Measurements from ENCODE around the gene RPL39L. TPM values are rescaled to one million over a fixed set of nuclear protein-coding genes. Genes with fewer than 3 reads are reported as not detected.

The RPL39L gene
- total and polyA plus RNA-seq, 10 of the 15 experiments (the other 5 are each of a cell fraction or from before 2014, with no cell fraction given) = 12.5 to 67.8 (median 31.3) TPM

- Histone ChIP-seq H3K27ac (ENCODE audit: control insufficient read depth, insufficient read depth) (no peak overlapping the region), H3K27me3 (replicated peaks in 1 of 2; ENCODE audit: control insufficient read depth in 2 of 2, insufficient read depth in 2 of 2, low read length in 1 of 2) (no peaks in the 10 kb centered on the region), H3K4me3 (no peak overlapping the region), H3K9me3 (replicated peaks; ENCODE audit: control insufficient read depth, insufficient read depth, low read length) (no peaks in the 10 kb centered on the region; the same call in 2 of the 3 replicates), H3K36me3 (ENCODE audit: control insufficient read depth in 2 of 2, insufficient read depth in 2 of 2, low read length in 1 of 2) (no peaks in the 10 kb centered on the region), H3K4me2 (ENCODE audit: control insufficient read depth, insufficient read depth) (no peak overlapping the region), H2AFZ (ENCODE audit: control insufficient read depth, low read depth, low read length) (no peak overlapping the region), H3K9ac (ENCODE audit: control insufficient read depth, insufficient read depth, low read length) (no peak overlapping the region), H4K20me1 (ENCODE audit: control insufficient read depth, insufficient read depth) (no peaks in the 10 kb centered on the region), H3K4me1 (ENCODE audit: control insufficient read depth, insufficient read depth, low read length) (peaks cover 8% of the 10 kb centered on the region), H3K79me2 (ENCODE audit: control insufficient read depth, insufficient read depth, low read length) (no peaks in the 10 kb centered on the region)
- ChIA-PET SMC1A (ENCODE audit: uncharacterized antibody, unreplicated experiment) (interaction anchor here (1.0 kb wide), 1 partner anchor 19 kb away, joined by 3 read pairs; no protein-coding TSS in a partner anchor), POLR2A (no interaction called here), RAD21 (ENCODE audit: unreplicated experiment) (no interaction called here), CTCF (no interaction called here)
- WGBS (ENCODE audit: insufficient coverage, insufficient replicate concordance, low lambda C conversion rate, missing lambda C conversion rate) = 74% methylated on average over 4 of the region's 6 CpGs
- DNase-seq (ENCODE audit: low read depth, low spot score) (no peak), ATAC-seq (no peak), FAIRE-seq (no peak)
- TF ChIP-seq, protein P1, sequence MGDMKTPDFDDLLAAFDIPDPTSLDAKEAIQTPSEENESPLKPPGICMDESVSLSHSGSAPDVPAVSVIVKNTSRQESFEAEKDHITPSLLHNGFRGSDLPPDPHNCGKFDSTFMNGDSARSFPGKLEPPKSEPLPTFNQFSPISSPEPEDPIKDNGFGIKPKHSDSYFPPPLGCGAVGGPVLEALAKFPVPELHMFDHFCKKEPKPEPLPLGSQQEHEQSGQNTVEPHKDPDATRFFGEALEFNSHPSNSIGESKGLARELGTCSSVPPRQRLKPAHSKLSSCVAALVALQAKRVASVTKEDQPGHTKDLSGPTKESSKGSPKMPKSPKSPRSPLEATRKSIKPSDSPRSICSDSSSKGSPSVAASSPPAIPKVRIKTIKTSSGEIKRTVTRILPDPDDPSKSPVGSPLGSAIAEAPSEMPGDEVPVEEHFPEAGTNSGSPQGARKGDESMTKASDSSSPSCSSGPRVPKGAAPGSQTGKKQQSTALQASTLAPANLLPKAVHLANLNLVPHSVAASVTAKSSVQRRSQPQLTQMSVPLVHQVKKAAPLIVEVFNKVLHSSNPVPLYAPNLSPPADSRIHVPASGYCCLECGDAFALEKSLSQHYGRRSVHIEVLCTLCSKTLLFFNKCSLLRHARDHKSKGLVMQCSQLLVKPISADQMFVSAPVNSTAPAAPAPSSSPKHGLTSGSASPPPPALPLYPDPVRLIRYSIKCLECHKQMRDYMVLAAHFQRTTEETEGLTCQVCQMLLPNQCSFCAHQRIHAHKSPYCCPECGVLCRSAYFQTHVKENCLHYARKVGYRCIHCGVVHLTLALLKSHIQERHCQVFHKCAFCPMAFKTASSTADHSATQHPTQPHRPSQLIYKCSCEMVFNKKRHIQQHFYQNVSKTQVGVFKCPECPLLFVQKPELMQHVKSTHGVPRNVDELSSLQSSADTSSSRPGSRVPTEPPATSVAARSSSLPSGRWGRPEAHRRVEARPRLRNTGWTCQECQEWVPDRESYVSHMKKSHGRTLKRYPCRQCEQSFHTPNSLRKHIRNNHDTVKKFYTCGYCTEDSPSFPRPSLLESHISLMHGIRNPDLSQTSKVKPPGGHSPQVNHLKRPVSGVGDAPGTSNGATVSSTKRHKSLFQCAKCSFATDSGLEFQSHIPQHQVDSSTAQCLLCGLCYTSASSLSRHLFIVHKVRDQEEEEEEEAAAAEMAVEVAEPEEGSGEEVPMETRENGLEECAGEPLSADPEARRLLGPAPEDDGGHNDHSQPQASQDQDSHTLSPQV (IDR thresholded peaks at IDR 0.05) = no peak
- TF ChIP-seq KAT2A (conservative IDR thresholded peaks at IDR 0.05; ENCODE audit: control insufficient read depth, low read depth, low read length) = no peak
- intact Hi-C loops (cut with micrococcal nuclease; ENCODE audit: unreplicated experiment) (no loop called here), in situ Hi-C loops (cut with MboI) (no loop called here)
- BruUV-seq (replicated peaks) = no TSS peak
Measured at GRCh38 chr3:187183903-187184302, 44.6 kb upstream of the RPL39L start.

Measured in GM12878 (cell line).